Esophagus mucosa (tissue), 1 donor: ENCODE measurements around the gene TMUB1. TPM values are rescaled to one million over a fixed set of nuclear protein-coding genes. Genes with fewer than 3 reads are reported as not detected.

Source experiments
- ATAC-seq: fragments of 200-7000 bp; cut with Tn5 transposase; one replicate; pipeline ENCODE4 v1.9.1; 2020
- total RNA-seq: library from RNA; stranded (reverse); gene quantifications from one replicate; pipeline ENCODE4 v1.2.4, GENCODE V29; 2023
- donor health status: DM: yes; HTN: yes; CAD: no.

The TMUB1 gene
- total RNA-seq, 1 donor from 2014 or later = 23.2 TPM

GRCh38 chr7:151082141-151083070, 887 bp downstream of the TMUB1 start:
- ATAC-seq = no peak

- peak; percentile 28 for ATAC-seq
Observed at GRCh38 chr7:151081170-151082101, 1.9 kb downstream of the TMUB1 start.

- ATAC-seq = peak; percentile 83
Observed at GRCh38 chr7:151080522-151081169, 2.6 kb downstream of the TMUB1 start, which contains the start of gene FASTK. Gene FASTK (minus strand): TSS chr7:151080809. CDS start chr7:151080766, 43 bp downstream.

- peak; percentile 45 for ATAC-seq
Observed at GRCh38 chr7:151080067-151080521, 3.2 kb downstream of the TMUB1 start.

- no peak for ATAC-seq
Observed at GRCh38 chr7:151079199-151079910, 3.9 kb downstream of the TMUB1 start.

GRCh38 chr7:151078233-151079040, 4.9 kb downstream of the TMUB1 start:
- no peak for ATAC-seq

- no peak for ATAC-seq
Observed at GRCh38 chr7:151077705-151078232, 5.5 kb downstream of the TMUB1 start.

- ATAC-seq = no peak
Observed at GRCh38 chr7:151076863-151077704, 6.2 kb downstream of the TMUB1 start.

- ATAC-seq = no peak
Observed at GRCh38 chr7:151075978-151076426, 7.3 kb downstream of the TMUB1 start.

- ATAC-seq = no peak
Observed at GRCh38 chr7:151075662-151075971, 7.7 kb downstream of the TMUB1 start.

GRCh38 chr7:151074817-151075661, 8.3 kb downstream of the TMUB1 start:
- ATAC-seq = no peak

- ATAC-seq = no peak
Observed at GRCh38 chr7:151073990-151074389, 9.3 kb downstream of the TMUB1 start.

- ATAC-seq = no peak
Observed at GRCh38 chr7:151071032-151071866, 12.0 kb downstream of the TMUB1 start.

- ATAC-seq = no peak
Observed at GRCh38 chr7:151070574-151070960, 12.7 kb downstream of the TMUB1 start.

- ATAC-seq = peak; percentile 10
Observed at GRCh38 chr7:151069841-151070573, 13.3 kb downstream of the TMUB1 start.

GRCh38 chr7:151068069-151068773, 15.1 kb downstream of the TMUB1 start:
- no peak for ATAC-seq
